ENCODE results near the gene XXYLT1.
"Not testable (repeated sequence)": the region's sequence is repeated elsewhere in the genome, so short reads cannot be mapped to it uniquely, and the experiment has no call there.

Gene XXYLT1, protein sequence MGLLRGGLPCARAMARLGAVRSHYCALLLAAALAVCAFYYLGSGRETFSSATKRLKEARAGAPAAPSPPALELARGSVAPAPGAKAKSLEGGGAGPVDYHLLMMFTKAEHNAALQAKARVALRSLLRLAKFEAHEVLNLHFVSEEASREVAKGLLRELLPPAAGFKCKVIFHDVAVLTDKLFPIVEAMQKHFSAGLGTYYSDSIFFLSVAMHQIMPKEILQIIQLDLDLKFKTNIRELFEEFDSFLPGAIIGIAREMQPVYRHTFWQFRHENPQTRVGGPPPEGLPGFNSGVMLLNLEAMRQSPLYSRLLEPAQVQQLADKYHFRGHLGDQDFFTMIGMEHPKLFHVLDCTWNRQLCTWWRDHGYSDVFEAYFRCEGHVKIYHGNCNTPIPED

DNA sequence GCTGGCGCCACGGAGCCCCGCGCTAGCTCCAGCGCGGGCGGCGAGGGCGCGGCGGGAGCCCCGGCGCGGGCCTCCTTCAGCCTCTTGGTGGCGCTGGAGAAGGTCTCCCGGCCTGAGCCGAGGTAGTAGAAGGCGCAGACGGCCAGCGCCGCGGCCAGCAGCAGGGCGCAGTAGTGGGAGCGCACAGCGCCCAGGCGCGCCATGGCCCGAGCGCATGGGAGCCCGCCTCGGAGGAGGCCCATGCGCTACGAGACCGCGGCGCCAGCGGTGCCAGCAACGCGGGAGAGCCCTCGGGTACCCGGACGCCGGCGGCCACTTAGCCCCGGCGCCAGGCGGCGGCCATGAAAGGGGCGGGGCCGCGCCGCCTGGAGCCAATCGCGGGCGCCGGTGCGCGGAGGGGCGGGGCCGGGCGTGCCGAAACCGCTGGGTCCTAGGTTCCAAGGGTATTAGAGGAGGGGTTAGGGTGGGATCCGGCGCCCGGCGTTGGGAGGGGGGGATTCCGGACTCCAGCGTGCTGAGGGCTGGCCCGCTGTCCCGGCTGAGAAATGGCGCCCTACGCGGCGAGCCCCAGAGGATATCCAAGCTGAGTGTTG is at the start of gene XXYLT1:
TSS of gene XXYLT1 (minus strand) at position 343 of the 593 bp plus-strand sequence. CDS start at position 242, 101 bp downstream.
- peak; percentile 74 to 79 for DNase-seq (ENCODE audit: low read depth in 2 of 2, low spot score in 1 of 2)

DNA sequence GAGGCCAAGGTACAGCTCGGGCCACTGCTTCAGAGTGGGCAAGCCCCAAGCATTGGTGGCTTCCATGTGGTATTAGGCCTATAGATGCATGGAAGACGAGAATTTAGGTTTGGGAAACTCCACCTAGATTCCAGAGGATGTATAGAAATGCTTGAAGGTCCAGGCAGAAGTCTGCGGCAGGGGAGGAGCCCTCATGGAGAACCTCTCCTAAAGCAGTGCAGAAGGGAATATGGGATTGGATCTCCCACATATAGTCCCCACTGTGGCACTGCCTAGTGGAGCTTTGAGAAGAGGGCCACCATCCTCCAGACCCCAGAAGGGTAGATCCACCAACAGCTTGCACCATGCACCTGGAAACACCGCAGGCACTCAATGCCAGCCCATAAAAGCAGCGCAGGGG is 48.1 kb upstream of the XXYLT1 start:
- no peak for DNase-seq (ENCODE audit: low read depth in 2 of 2, low spot score in 1 of 2)

DNA sequence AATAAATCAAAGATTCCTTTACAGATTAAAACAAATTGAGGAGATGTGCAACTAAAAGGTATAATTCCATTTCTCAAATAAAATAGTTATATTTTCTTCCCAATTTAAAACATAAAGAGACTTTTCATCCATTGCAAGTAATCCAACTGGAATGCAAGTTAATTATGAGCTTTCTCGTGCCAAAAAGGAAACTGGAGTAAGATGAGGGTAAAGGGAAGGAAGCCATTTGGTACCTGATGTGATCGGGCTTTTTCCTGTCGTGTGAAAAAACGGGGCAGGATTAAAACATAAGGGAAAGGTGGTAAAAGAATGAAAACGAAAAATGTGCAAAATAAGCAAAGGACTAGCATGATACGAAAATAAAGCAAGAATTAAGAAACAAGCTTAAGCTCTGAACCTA is 41.8 kb upstream of the XXYLT1 start:
- DNase-seq (ENCODE audit: low read depth in 2 of 2, low spot score in 1 of 2), result no peak

DNA sequence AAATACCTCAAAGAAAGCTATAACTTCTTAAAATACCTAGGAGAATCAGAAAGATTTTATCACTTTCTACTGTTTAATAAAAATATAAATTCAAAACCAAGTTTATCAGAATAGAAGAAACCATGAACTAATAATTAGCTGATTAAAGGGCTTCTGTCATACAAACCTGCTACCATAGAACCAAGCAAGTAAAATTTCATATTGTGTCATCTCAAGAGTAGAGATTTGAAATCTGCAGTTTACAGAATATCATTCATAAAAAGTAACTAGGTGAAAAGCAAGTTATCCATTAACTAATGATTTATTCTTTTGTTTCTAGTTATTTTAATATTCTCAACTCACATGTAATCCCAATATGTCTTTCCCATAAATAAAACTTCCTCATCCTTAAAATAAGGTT is 36.8 kb upstream of the XXYLT1 start:
- no peak for DNase-seq (ENCODE audit: low read depth in 2 of 2, low spot score in 1 of 2)

DNA sequence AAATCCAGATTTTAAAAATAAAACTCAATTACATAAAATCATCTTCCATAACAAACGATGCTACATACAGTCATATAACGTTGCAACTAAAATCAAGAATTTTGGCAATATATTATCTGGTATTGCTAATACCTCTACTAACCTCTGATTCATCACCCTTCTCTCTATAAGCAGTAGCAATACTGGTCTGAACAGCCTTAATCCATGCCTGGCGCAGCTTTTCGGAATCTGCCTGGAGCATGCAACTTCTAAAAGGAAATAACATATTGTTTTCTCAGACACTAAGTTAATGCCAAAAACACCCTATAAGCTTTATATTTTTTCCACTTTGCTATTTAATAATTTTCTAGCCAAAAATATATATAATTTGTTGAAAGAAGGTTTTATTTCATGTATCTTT is 35.4 kb upstream of the XXYLT1 start:
- no peak for DNase-seq (ENCODE audit: low read depth in 2 of 2, low spot score in 1 of 2)

DNA sequence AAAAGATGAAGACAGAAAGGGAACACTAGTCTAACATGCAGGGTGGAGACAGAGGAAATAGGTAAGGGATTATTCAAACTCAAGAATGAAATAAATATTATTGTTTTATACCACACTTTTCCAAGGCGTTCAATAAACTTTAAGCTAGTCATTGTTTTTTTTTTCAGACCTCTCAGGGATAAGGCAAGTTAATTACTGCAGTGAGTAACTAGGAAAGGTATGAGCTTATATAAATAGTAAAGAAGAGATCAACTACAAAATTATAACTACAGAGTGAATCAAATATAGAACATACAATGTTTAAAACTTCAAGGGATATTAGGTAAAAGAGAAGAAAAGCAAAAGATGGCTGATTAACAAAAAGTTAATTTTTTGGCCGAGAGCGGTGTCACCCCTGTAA is 31.5 kb upstream of the XXYLT1 start:
- no peak for DNase-seq (ENCODE audit: low read depth in 2 of 2, low spot score in 1 of 2)

DNA sequence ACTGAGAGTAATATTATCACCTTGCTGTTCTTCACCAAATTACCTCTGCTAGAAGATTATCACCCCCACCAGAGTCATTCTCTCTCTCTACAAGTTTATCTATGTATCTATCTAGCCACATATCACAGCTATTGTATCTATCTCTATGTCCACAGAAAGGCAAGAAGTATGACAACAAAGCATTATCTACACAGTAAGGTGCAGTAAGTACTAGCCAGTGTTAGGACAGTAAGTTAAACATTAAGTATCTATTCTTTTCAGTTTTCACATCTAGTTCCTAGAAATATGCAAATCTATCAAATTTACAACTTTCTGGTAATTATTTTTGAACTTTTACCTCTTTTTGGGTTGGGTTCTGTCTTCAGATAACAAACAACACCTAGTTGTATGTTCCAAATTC is 26.5 kb upstream of the XXYLT1 start:
- DNase-seq (ENCODE audit: low read depth in 2 of 2, low spot score in 1 of 2), result no peak

DNA sequence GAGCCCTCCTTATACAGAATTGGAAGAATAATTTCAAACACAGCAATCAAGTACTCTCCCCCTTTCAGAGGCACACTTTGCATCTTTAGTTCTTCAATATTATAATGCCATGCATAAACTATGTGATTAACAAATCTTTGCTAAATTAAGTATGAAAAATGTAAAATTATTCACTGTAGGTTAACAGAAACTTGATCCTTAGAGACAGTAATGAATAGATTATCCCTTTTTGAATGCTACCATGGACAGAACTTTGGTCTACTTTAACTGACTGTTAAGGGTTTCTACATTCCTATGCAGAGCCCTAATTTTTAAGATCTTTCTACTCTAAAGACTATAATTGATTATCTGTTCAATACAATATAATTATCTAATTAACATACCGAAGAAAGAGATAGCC is 25.7 kb upstream of the XXYLT1 start:
- no peak for DNase-seq (ENCODE audit: low read depth in 2 of 2, low spot score in 1 of 2)

DNA sequence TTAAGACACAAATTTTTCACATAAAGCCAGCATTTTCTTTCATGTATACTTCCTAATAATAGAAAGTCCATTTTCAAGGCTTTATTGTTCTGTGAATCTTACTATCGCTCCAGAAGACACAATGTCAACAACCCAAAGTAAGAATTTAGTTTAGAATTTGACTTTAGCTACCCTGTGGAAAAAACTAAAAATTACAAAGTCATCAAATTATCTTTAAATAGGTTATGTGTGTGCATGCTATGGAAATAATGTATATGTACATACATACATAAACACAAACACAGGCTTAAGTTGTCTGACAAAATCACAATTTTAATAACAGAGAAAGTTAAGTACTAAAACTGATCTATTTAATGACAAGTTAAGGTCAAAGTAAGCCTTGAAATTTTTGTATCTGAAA is 20.2 kb upstream of the XXYLT1 start:
- no peak for DNase-seq (ENCODE audit: low read depth in 2 of 2, low spot score in 1 of 2)

DNA sequence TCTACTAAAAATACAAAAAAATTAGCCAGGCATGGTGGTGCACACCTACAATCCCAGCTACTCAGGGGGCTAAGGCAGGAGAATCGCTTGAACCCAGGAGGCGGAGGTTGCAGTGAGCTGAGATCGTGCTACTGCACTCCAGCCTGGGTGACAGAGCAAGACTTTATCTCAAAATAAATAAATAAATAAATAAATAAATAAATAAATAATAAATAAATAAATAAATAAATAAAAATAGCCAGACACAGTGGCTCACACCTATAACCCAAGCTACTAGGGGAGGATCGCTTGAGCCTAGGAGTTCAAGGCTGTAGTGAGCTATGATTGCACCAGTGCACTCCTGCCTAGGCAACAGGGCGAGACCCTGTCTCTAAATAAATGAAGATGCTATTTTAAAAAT is 19.7 kb upstream of the XXYLT1 start:
- DNase-seq (ENCODE audit: low read depth in 2 of 2, low spot score in 1 of 2), result not testable (repeated sequence)

DNA sequence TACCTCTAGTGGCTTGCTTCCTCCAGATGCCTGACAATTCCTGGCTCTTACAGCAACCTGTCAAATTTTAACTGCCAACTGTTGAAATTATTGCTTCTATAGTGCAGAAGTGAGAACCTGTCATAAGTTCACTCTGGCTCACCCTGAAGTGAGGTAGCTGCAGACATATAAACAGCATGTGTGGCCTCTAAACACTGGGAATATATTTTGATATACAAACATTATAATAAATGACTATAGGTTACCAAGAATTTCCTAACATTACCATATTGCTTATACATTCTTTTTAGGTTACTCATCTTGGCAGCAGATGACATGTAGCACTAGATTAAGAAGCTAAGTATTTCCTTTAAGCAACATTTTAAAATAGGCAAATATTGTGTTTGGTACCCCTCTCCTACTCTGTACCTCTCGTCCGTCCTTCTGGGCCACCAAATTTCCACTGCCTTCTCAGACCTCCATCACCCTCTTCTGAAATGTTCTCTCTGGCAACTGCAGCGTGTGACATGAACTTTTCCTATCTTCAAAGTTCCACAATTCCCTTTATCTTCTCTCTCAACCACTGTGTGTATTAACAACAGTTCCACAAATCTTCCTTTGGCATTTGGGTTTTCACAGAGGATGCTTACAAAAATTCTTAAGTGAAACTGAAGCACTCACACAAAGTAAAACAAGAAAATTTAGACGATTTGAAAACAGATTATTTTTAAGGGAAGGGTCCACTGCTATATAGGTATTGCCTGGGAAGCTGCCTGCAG is 15.3 kb upstream of the XXYLT1 start:
- DNase-seq (ENCODE audit: low read depth in 2 of 2, low spot score in 1 of 2), result no peak

DNA sequence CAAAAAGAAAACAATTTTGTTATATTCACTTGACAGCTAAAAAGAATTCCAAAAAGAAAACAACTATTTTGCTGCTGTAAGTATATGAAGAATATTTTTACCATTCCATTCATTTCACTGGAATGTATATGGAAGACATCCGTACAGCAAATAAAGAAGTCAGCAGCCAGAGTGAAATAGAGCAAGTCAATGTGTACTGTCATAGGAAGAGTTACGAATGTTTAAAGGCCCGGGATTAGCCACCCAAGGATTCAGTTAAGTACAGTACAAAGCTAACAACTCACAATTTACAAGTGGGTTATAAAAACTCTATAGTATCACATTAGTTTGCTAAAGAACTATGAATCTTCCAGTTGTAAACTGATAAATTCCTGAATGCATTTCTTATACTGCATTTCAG is 14.4 kb upstream of the XXYLT1 start:
- no peak for DNase-seq (ENCODE audit: low read depth in 2 of 2, low spot score in 1 of 2)

DNA sequence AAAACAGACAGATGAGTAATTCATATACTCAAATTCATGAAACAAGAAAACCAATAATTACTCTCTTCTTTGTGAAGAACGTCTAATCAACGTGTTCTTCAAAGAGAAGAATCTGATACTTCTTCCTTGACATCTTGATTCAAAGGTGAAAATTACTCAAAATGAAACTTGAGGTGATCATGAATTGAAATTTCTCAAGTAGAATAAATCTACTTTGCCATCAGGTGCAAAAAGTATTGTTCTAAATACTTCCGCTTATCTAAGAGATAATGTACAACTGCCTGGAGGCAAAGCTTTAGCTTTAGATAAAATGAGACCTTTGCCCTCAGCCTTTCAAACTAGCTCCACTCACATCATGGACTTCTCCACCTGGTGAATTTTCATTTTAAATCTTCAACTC is 13.9 kb upstream of the XXYLT1 start:
- no peak for DNase-seq (ENCODE audit: low read depth in 2 of 2, low spot score in 1 of 2)

DNA sequence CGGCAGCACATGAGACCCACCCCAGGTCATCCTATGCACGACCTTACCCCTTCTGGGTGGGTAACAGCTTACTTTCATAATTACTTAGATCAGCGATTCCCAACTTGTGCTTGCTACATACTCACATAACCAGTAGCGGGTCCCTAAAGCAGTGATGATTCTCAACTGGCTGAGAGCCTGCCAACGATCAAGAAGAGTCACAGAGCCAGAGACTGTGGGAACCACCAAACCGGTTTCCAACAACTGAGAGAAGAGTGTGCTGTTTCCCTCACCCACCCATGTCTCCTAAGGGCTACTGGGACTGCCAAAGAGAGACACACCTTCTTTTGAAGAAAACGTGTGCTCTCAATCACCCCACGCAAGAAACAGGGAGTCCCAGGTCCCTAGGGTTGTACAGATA is 12.0 kb upstream of the XXYLT1 start:
- DNase-seq (ENCODE audit: low read depth in 2 of 2, low spot score in 1 of 2), result no peak

DNA sequence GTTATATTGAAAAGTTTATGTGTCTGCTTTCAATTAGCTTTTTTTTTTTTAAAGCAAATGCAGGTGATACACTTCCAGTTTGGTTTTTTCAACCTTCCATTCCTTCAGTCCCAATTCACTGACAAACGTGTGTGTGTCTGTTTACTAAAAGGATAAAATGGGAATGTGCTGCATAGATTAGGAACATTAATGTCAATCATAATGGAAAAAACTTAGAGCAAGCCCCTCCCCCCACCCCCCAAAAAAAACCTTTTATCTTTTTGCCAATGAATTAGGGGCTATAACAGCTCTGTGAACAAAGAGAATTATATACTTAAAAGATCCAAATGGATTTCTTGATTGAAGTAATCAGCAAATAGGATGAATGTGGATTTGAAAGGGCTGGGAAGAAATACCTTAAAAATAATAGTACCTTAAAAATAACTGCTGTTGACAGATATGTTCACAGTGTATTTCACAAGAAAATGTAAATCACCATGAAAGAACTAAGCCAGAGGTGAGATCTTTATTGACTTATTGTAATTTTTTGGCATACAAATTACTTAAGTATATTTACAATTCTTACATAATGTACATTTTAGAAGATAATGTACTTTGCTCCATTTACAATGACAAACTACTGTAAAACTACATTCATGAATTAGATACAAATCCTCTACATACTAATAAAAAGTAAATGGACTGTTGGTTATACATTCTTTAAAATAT is 3.5 kb upstream of the XXYLT1 start:
- DNase-seq (ENCODE audit: low read depth in 2 of 2, low spot score in 1 of 2), result no peak

DNA sequence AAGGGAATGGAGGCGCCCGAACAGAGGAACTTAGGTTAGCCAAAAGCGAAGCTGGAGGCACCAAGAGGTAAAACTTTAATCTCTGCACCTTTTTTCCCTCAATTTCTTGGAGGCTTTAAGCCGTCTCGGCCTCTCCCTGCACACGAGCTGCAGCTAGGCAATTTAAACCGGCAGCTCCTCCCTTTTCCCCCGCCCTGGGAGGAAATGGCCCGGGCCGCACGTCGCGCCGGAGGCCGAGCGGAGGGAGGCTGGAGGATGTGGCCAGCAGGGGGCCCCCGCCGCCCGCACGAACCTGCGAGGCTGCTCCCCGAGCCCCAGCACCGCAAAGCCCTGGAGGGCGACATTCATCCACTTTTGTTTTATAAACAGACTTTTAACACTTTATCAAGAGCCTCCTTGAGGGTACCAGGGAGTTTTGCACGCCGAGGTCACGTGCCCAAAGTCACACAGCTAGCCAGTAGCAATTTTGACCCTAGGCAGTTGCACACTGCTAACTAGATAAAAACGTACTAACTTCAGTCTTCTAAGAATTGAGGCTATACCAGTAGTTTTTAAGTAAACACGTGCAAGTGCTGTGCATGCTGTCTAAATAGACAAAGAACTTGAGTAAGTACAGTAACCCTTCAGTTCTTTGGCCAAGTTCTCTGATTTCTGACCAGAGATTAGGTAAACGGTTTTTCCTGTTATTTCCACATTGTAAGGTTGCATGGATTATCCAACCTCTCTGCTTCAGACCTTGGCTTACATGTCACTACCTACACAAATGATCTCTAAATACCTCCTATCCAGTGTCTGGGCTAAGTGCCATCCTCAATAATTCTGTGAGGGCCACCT is 668 bp upstream of the XXYLT1 start:
- peak; percentile 72 to 76 for DNase-seq (ENCODE audit: low read depth in 2 of 2, low spot score in 1 of 2)

DNA sequence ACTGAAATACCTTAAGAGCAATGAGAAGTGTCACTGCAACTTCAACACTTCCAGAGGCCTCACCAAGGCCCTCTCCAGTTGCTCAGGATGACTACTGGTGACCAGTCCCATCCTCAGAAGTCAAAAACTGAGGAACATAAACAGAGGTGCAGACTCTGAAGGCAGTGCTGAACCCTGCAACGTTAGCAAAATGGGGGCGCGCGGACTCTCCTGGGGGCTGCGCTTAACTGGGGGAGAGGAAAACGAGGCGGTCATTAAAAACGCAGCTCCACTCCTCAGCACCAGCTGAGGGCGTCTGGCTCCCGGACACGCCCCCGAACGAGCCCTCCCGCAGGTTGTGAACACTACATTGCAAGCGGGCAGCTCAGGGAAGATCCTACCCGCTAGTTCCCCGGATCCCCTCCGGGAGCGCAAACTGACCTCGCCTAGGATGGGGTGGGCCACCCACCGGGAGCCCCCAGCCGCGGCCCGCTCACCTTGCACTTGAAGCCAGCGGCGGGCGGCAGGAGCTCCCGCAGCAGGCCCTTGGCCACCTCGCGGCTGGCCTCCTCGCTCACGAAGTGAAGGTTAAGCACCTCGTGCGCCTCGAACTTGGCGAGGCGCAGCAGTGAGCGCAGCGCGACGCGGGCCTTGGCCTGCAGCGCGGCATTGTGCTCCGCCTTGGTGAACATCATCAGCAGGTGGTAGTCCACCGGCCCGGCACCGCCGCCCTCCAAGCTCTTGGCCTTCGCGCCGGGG is 711 bp downstream of the XXYLT1 start:
- no peak for DNase-seq (ENCODE audit: low read depth in 2 of 2, low spot score in 1 of 2)

DNA sequence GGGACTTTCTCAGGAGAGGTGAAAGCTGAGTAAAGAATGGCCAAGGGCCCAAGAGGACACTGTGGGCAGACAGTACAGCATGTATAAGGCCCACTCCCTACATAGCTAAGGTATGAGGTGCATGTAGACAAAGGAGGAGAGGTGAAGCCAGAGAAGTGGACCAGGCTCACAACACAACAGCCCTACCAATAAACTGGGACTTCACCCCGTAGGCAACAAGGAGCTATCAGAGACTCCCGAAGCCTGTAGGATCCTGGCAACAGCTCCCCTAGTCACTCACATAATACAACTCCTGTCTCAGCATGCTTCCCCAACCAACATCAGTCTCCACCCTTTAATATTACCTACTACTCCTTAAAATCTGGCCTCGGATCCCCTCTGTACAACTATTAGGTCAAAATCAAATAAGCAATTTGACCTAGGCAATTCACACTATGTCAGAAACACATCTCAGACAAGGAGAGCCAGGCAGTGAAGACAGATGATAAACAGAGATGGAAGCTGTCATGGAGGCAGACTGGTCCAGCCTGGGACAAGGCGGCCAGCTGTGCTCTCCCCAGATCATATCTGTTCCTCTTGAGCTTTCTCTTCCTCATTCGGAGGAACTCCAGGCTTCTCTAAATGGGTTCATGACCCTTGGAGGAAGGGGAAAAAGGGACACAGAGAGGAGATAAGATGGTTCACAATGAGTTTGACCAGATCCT is 1.4 kb downstream of the XXYLT1 start:
- no peak for DNase-seq (ENCODE audit: low read depth in 2 of 2, low spot score in 1 of 2)

DNA sequence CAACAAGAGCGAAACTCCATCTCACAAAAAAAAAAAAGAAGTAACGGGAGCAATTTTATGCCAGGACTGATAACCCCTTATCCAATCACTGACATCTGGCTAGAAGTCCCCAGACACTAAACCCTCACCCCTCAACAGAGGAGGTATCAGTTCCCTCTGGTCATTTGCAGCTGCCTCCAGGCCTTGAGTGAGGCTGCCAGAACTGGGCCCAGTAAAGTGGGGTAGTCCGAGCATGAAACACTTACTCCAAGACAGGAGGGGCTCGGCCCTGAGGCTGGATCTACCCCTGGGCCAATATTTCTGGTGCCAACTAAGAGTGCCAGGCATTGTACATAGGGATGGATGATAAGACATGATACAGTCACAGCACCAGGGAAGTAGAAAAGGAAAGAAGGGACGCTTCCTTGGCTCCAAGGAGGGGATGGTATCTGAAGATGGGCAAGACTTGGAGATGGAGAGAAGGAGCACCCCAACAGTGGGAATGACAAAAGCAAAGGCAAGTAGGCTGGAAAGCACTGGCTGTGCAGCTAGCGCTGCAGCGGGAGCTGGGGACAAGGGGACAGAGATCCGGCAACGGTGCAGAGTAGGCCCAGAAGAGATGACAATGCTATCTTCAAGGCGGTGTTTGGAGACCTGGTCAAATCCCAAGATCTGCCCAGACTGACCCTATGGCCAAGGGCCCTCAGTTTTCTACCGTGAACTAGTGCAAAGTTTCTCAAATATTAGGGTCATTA is 2.2 kb downstream of the XXYLT1 start:
- DNase-seq (ENCODE audit: low read depth in 2 of 2, low spot score in 1 of 2), result no peak

Data from stimulated activated CD8-positive, alpha-beta memory T cell treated with anti-CD3 and anti-CD28 coated beads, Interleukin-4, amount 100 ng/mL, for 1 hour (primary cell).